Activated naive CD4-positive, alpha-beta T cell treated with anti-CD3 and anti-CD28 coated beads, Interleukin-2, amount 10 ng/mL, durations not matched to agents 7 days and 5 days (primary cell): ENCODE measurements around the gene MDH1B.

Experiments
- CTCF ChIA-PET: fragments of 350-600 bp; sonication (Branson Sonifier 250); formaldehyde crosslinking; loops from one replicate; lab custom pipeline; 2021; ENCODE audit warnings: antibody characterized with exemption; lab: Charles Lee
- DNase-seq: peaks from one replicate; pipeline ENCODE4 v3.0.0-alpha.2; 2020
- H3K27ac Mint-ChIP-seq: one replicate; pipeline ENCODE4 v1.8.0; 2021; ENCODE audit warnings: mild to moderate bottlenecking, moderate library complexity, mixed read lengths
- H3K27me3 Mint-ChIP-seq: one replicate; pipeline ENCODE4 v1.8.0; 2021; ENCODE audit warnings: mild to moderate bottlenecking, mixed read lengths
- H3K36me3 Mint-ChIP-seq: one replicate; pipeline ENCODE4 v1.8.0; 2021; ENCODE audit warnings: mixed read lengths
- H3K4me1 Mint-ChIP-seq: one replicate; pipeline ENCODE4 v1.8.0; 2021; ENCODE audit warnings: mixed read lengths
- H3K4me3 Mint-ChIP-seq: one replicate; pipeline ENCODE4 v1.8.0; 2021; ENCODE audit warnings: mild to moderate bottlenecking, moderate library complexity, mixed read lengths
- H3K9me3 Mint-ChIP-seq: one replicate; pipeline ENCODE4 v1.8.0; 2021; ENCODE audit warnings: mixed read lengths

The MDH1B gene

GRCh38 chr2:206792645-206793044 is 27.5 kb upstream of the MDH1B start:
- peaks cover 25% of the 10 kb centered on the region for H3K36me3 Mint-ChIP-seq
- no peak for DNase-seq
- no peak overlapping the region for H3K4me3 Mint-ChIP-seq
- H3K27me3 Mint-ChIP-seq: no peaks in the 10 kb centered on the region
- H3K27ac Mint-ChIP-seq: no peak overlapping the region
- CTCF ChIA-PET: interaction anchor here (0.8 to 2.7 kb wide), 4 partner anchors 8 to 85 kb away, joined by 3 to 14 read pairs (median 6); no protein-coding TSS in a partner anchor
- H3K4me1 Mint-ChIP-seq: no peaks in the 10 kb centered on the region
- H3K9me3 Mint-ChIP-seq: no peaks in the 10 kb centered on the region

- CTCF ChIA-PET: interaction anchor here (1.4 to 2.7 kb wide), 3 partner anchors 8 to 683 kb away, joined by 4 to 14 read pairs (median 7); no protein-coding TSS in a partner anchor
- Mint-ChIP-seq H3K4me1 (no peaks in the 10 kb centered on the region), H3K9me3 (no peaks in the 10 kb centered on the region), H3K27ac (no peak overlapping the region), H3K27me3 (no peaks in the 10 kb centered on the region), H3K4me3 (no peak overlapping the region), H3K36me3 (peaks cover 29% of the 10 kb centered on the region)
- DNase-seq: no peak
Measured at GRCh38 chr2:206790311-206790935, 25.3 kb upstream of the MDH1B start.

- Mint-ChIP-seq H3K27ac (peak overlapping the region; percentile 19), H3K4me1 (no peaks in the 10 kb centered on the region), H3K9me3 (peaks cover 9% of the 10 kb centered on the region), H3K36me3 (peaks cover 46% of the 10 kb centered on the region), H3K27me3 (no peaks in the 10 kb centered on the region), H3K4me3 (no peak overlapping the region)
- no peak for DNase-seq
- CTCF ChIA-PET: no interaction called here
Measured at GRCh38 chr2:206784559-206785353, 19.6 kb upstream of the MDH1B start.

GRCh38 chr2:206783718-206784117 is 18.6 kb upstream of the MDH1B start:
- Mint-ChIP-seq H3K27me3 (no peaks in the 10 kb centered on the region), H3K36me3 (peaks cover 50% of the 10 kb centered on the region), H3K4me1 (no peaks in the 10 kb centered on the region), H3K4me3 (no peak overlapping the region), H3K27ac (no peak overlapping the region), H3K9me3 (peaks cover 9% of the 10 kb centered on the region)
- CTCF ChIA-PET: interaction anchor here (1.4 to 2.4 kb wide), 2 partner anchors 10 to 18 kb away, joined by 6 to 7 read pairs; partner anchors contain the start of genes FASTKD2 and MDH1B
- DNase-seq: no peak

GRCh38 chr2:206780671-206781070 is 15.5 kb upstream of the MDH1B start:
- peaks cover 70% of the 10 kb centered on the region for H3K36me3 Mint-ChIP-seq
- no peak overlapping the region for H3K4me3 Mint-ChIP-seq
- H3K27ac Mint-ChIP-seq: no peak overlapping the region
- no peak for DNase-seq
- H3K9me3 Mint-ChIP-seq: peaks cover 17% of the 10 kb centered on the region
- no peaks in the 10 kb centered on the region for H3K27me3 Mint-ChIP-seq
- no peaks in the 10 kb centered on the region for H3K4me1 Mint-ChIP-seq
- CTCF ChIA-PET: interaction anchor here (0.8 to 1.7 kb wide), 5 partner anchors 12 to 224 kb away, joined by 3 to 5 read pairs (median 4); no protein-coding TSS in a partner anchor

GRCh38 chr2:206776432-206776831 is 11.3 kb upstream of the MDH1B start:
- peaks cover 17% of the 10 kb centered on the region for H3K9me3 Mint-ChIP-seq
- H3K4me3 Mint-ChIP-seq: no peak overlapping the region
- DNase-seq: no peak
- no peaks in the 10 kb centered on the region for H3K27me3 Mint-ChIP-seq
- peaks cover 5% of the 10 kb centered on the region for H3K4me1 Mint-ChIP-seq
- H3K36me3 Mint-ChIP-seq: peaks cover 70% of the 10 kb centered on the region
- CTCF ChIA-PET: no interaction called here
- H3K27ac Mint-ChIP-seq: no peak overlapping the region

GRCh38 chr2:206774871-206775270 is 9.7 kb upstream of the MDH1B start:
- Mint-ChIP-seq H3K27ac (no peak overlapping the region), H3K27me3 (no peaks in the 10 kb centered on the region), H3K9me3 (peaks cover 9% of the 10 kb centered on the region), H3K36me3 (peaks cover 70% of the 10 kb centered on the region), H3K4me1 (peaks cover 7% of the 10 kb centered on the region), H3K4me3 (no peak overlapping the region)
- DNase-seq: no peak
- CTCF ChIA-PET: no interaction called here

- DNase-seq: no peak
- H3K4me1 Mint-ChIP-seq: peaks cover 33% of the 10 kb centered on the region
- H3K27ac Mint-ChIP-seq: peak overlapping the region; percentile 94
- H3K36me3 Mint-ChIP-seq: peaks cover 21% of the 10 kb centered on the region
- peak overlapping the region; percentile 89 for H3K4me3 Mint-ChIP-seq
- CTCF ChIA-PET: no interaction called here
- H3K27me3 Mint-ChIP-seq: peaks cover 6% of the 10 kb centered on the region
- H3K9me3 Mint-ChIP-seq: no peaks in the 10 kb centered on the region
Measured at GRCh38 chr2:206766057-206766930, 1.2 kb upstream of the MDH1B start.

GRCh38 chr2:206764673-206765241 is 371 bp downstream of the MDH1B start:
- CTCF ChIA-PET: interaction anchor here (0.8 kb wide), 1 partner anchor 18 kb away, joined by 6 read pairs; no protein-coding TSS in a partner anchor
- peak overlapping the region; percentile 89 for H3K4me3 Mint-ChIP-seq

GRCh38 chr2:206756816-206757215 is 8.3 kb downstream of the MDH1B start:
- H3K4me1 Mint-ChIP-seq: no peaks in the 10 kb centered on the region
- no peaks in the 10 kb centered on the region for H3K9me3 Mint-ChIP-seq
- H3K27ac Mint-ChIP-seq: no peak overlapping the region
- no peak overlapping the region for H3K4me3 Mint-ChIP-seq
- CTCF ChIA-PET: no interaction called here
- peaks cover 14% of the 10 kb centered on the region for H3K27me3 Mint-ChIP-seq
- no peaks in the 10 kb centered on the region for H3K36me3 Mint-ChIP-seq
- no peak for DNase-seq

More at GRCh38 chr2:206764673-206765241, 371 bp downstream of the MDH1B start:
- Mint-ChIP-seq H3K36me3 (peaks cover 9% of the 10 kb centered on the region), H3K27ac (peak overlapping the region; percentile 94), H3K9me3 (no peaks in the 10 kb centered on the region), H3K27me3 (peaks cover 13% of the 10 kb centered on the region), H3K4me1 (peaks cover 30% of the 10 kb centered on the region)
- no peak for DNase-seq

- H3K4me1 Mint-ChIP-seq: no peaks in the 10 kb centered on the region
- no peak overlapping the region for H3K27ac Mint-ChIP-seq
- peaks cover 4% of the 10 kb centered on the region for H3K27me3 Mint-ChIP-seq
- no peak for DNase-seq
- H3K36me3 Mint-ChIP-seq: no peaks in the 10 kb centered on the region
- no peak overlapping the region for H3K4me3 Mint-ChIP-seq
- H3K9me3 Mint-ChIP-seq: no peaks in the 10 kb centered on the region
- CTCF ChIA-PET: no interaction called here
Measured at GRCh38 chr2:206740800-206741199, 24.3 kb downstream of the MDH1B start.

- Mint-ChIP-seq H3K27ac (no peak overlapping the region), H3K36me3 (no peaks in the 10 kb centered on the region), H3K4me1 (no peaks in the 10 kb centered on the region), H3K27me3 (peaks cover 5% of the 10 kb centered on the region), H3K9me3 (no peaks in the 10 kb centered on the region), H3K4me3 (no peak overlapping the region)
- DNase-seq: no peak
- CTCF ChIA-PET: no interaction called here
Measured at GRCh38 chr2:206739271-206739670, 25.9 kb downstream of the MDH1B start.

GRCh38 chr2:206736935-206737334 is 28.2 kb downstream of the MDH1B start:
- CTCF ChIA-PET: no interaction called here
- DNase-seq: no peak

More at GRCh38 chr2:206736935-206737334, 28.2 kb downstream of the MDH1B start:
- Mint-ChIP-seq H3K4me1 (no peaks in the 10 kb centered on the region), H3K4me3 (no peak overlapping the region), H3K27me3 (peaks cover 13% of the 10 kb centered on the region), H3K27ac (no peak overlapping the region), H3K9me3 (no peaks in the 10 kb centered on the region), H3K36me3 (no peaks in the 10 kb centered on the region)
